ENCODE measurements around the gene SRP14.

GRCh38 chr15:40006003-40006402, 33.0 kb downstream of the SRP14 start:
- TF ChIP-seq CTCF (IDR thresholded peaks at IDR 0.05) (no peak), POLR2A (IDR thresholded peaks at IDR 0.05) (no peak)
